Ovary (tissue), 9 donors: ENCODE results near the gene SCPEP1. TPM values are rescaled to one million over a fixed set of nuclear protein-coding genes. Genes with fewer than 3 reads are reported as not detected.

Experiments used
- DNase-seq, 5 donors: peaks; one replicate each; pipeline ENCODE4 v3.0.0-alpha.2; 2019 to 2020
- H3K27ac ChIP-seq, 2 donors: fragments of 200-600 bp; one replicate each; pipeline versions ENCODE4 v1.5.1 to v1.8.0; 2019 to 2022
- H3K27me3 ChIP-seq: fragments of 200-600 bp; one replicate; pipeline ENCODE4 v1.8.0; 2022
- H3K36me3 ChIP-seq: fragments of 200-600 bp; sonication (generic); one replicate; pipeline ENCODE4 v1.5.1; 2019
- H3K4me1 ChIP-seq: one replicate; pipeline ENCODE4 v1.8.1; 2013; ENCODE audit warnings: mild to moderate bottlenecking, moderate library complexity; ENCODE audit not compliant: insufficient read depth
- H3K4me3 ChIP-seq: fragments of 200-600 bp; sonication (generic); one replicate; pipeline ENCODE4 v1.5.1; 2017
- H3K9me3 ChIP-seq, 2 donors: fragments of 200-600 bp in 1 of 2; sonication (generic) in 1 of 2; one replicate each; pipeline versions ENCODE4 v1.5.1 to v1.8.1; 2013 to 2019; ENCODE audit warnings: mild to moderate bottlenecking in 1 of 2, moderate library complexity in 1 of 2
- CTCF ChIP-seq, 3 donors: fragments of 450-650 bp in 2 of 3; fragments of 200-600 bp in 1 of 3; IDR thresholded peaks; one replicate each; pipeline versions ENCODE4 v1.5.1 to v1.8.0; 2016 to 2022; ENCODE audit warnings: antibody characterized with exemption in 3 of 3, mild to moderate bottlenecking in 1 of 3
- EP300 ChIP-seq: sonication (generic); formaldehyde crosslinking; IDR thresholded peaks from one replicate; pipeline ENCODE4 v1.6.1; 2017; ENCODE audit warnings: antibody characterized with exemption
- POLR2A ChIP-seq: fragments of 450-650 bp; IDR thresholded peaks from one replicate; pipeline ENCODE4 v1.6.1; 2017; ENCODE audit warnings: antibody characterized with exemption, mild to moderate bottlenecking, moderate library complexity
- WGBS, 3 donors: extraction: QIAGEN DNeasy Blood & Tissue Kit in 1 of 3; methylation state at CpG; one replicate each; pipeline versions ENCODE4 v1.1.5 to v1.1.7; 2013 to 2017; 5-methylcytosine and 5-hydroxymethylcytosine counted together
- intact Hi-C, 4 donors: fragments of 100-400 bp; cut with DNase I; formaldehyde crosslinking; loops; one replicate each; pipeline versions ENCODE4 v1.11.0 to v1.15.1; 2022 to 2023
- polyA plus RNA-seq, 2 donors: library from polyadenylated mRNA; stranded (reverse); fragments of 200-250 nt in 1 of 2; fragments of 350-450 nt in 1 of 2; fragmentation: Illumina TruSeq in 1 of 2; extraction: RNeasy Lipid Tissue Mini Kit (QIAGEN cat#74804) in 1 of 2; gene quantifications; one replicate each; pipeline ENCODE4 v1.2.3, GENCODE V29; 2013 to 2014
- total RNA-seq, 7 donors: library from RNA; depleted of rRNA in 2 of 7; stranded (reverse); fragments of >200 nt in 2 of 7; fragmentation: NEBNext Ultra II Directional in 3 of 7; extraction: Animal tissue kit (Norgen Biotek cat#: 25700) in 3 of 7; gene quantifications; one replicate each; pipeline versions ENCODE4 v1.1.0 to v1.2.4, GENCODE V29; 2016 to 2023
- donor health status: DM: no; HTN: no; CAD: no; lungs with moderate emphysema.
- donor health status: DM: no; HTN: no; CAD: no.
- donor health status: Bipolar disorder and iron deficiency.
- donor health status: DM: yes; HTN: yes; CAD: no.
- donor health status: DM: no; HTN: no; CAD: no.
- donor health status: DM: yes; HTN: yes; CAD: no.

The SCPEP1 gene
- total and polyA plus RNA-seq, 9 donors: 36.5 to 180 (median 58.7) TPM

GRCh38 chr17:57011491-57012015 is 33.6 kb downstream of the SCPEP1 start:
- peaks cover 2% of the 10 kb centered on the region for H3K4me1 ChIP-seq
- WGBS, 3 donors: 40 to 49% (median 44%) methylated on average over 7 of the region's 7 CpGs

DNA sequence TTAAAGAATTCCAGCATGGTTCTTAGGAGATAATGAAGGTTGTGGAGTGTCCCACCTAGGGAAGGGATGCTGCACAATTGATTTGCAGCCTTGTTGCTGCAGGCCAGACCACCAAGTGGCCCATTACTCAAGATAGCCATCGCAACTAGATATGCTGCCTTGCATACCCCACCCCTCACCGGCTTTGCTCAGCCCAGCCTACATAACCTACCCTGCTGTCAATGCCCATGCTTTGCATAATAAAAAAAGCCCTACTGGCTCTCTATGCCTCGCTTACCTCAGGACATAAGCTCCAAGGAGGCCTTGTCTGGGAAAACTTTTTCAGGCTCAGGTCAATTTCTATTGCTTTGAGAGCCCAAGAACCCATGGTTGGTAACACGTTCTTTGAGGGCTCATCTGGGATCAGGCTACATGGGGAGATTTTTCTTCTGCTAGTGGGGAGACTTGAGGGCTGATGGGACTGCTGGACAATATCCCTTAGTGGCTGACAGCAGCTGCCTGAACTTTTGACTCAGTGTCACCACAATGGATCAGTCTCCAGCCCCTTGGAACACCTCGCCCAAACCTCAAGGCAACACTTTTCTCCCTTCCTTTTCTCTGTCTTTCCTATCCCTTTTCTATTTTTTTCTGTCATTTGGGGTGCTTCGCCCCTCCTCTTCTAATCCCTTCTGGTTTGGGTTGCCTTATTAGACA is 38.3 kb downstream of the SCPEP1 start:
- Histone ChIP-seq H3K4me1 (no peaks in the 10 kb centered on the region), H3K36me3 (no peaks in the 10 kb centered on the region), H3K4me3 (no peak overlapping the region), H3K27me3 (no peaks in the 10 kb centered on the region), H3K9me3 (no peaks in the 10 kb centered on the region), H3K27ac (no peak overlapping the region)
- TF ChIP-seq EP300: no peak
- no peak for TF ChIP-seq POLR2A
- TF ChIP-seq CTCF (IDR thresholded peaks at IDR 0.05): no peak
- DNase-seq: no peak
- WGBS, 3 donors: 78 to 84% (median 83%) methylated on average over 6 of the region's 6 CpGs
- intact Hi-C loops: no loop called here

More at GRCh38 chr17:57011491-57012015, 33.6 kb downstream of the SCPEP1 start:
- Histone ChIP-seq H3K27ac (no peak overlapping the region), H3K27me3 (no peaks in the 10 kb centered on the region), H3K36me3 (no peaks in the 10 kb centered on the region), H3K4me3 (no peak overlapping the region), H3K9me3 (no peaks in the 10 kb centered on the region)
- no peak for TF ChIP-seq CTCF (IDR thresholded peaks at IDR 0.05)
- no peak for TF ChIP-seq EP300
- no peak for TF ChIP-seq POLR2A
- DNase-seq: no peak
- intact Hi-C loops: no loop called here

- Histone ChIP-seq H3K9me3 (no peaks in the 10 kb centered on the region), H3K4me1 (no peaks in the 10 kb centered on the region), H3K27ac (no peak overlapping the region), H3K4me3 (no peak overlapping the region), H3K36me3 (no peaks in the 10 kb centered on the region), H3K27me3 (no peaks in the 10 kb centered on the region)
- no peak for DNase-seq
- 44 to 56% (median 54%) methylated on average over 3 of the region's 3 CpGs for WGBS, 3 donors
- intact Hi-C loops: no loop called here
- no peak for TF ChIP-seq CTCF (IDR thresholded peaks at IDR 0.05)
- no peak for TF ChIP-seq POLR2A
- TF ChIP-seq EP300: no peak
These were observed 38.8 kb downstream of the SCPEP1 start for GRCh38 chr17:57016764-57017116.

GRCh38 chr17:57017625-57018024 is 39.7 kb downstream of the SCPEP1 start:
- Histone ChIP-seq H3K27me3 (no peaks in the 10 kb centered on the region), H3K9me3 (no peaks in the 10 kb centered on the region), H3K4me3 (no peak overlapping the region), H3K27ac (no peak overlapping the region), H3K36me3 (no peaks in the 10 kb centered on the region), H3K4me1 (no peaks in the 10 kb centered on the region)
- no peak for DNase-seq
- TF ChIP-seq POLR2A: no peak
- TF ChIP-seq CTCF (IDR thresholded peaks at IDR 0.05): no peak
- no peak for TF ChIP-seq EP300
- intact Hi-C loops: no loop called here
- WGBS, 3 donors: 44 to 51% (median 45%) methylated on average over 4 of the region's 4 CpGs
